Stimulated activated CD4-positive, alpha-beta T cell treated with anti-CD3 and anti-CD28 coated beads, Interleukin-4, amount 100 ng/mL, for 4 hours (primary cell): Measurements from ENCODE around the gene MAL.

Experiments used
- DNase-seq, 2 experiments: peaks; one replicate each; pipeline ENCODE4 v3.0.0-alpha.2; 2020

The MAL gene

GRCh38 chr2:95025406-95026319 lies at the start of gene MAL:
MAL (plus strand) TSS chr2:95025708; CDS start chr2:95025793, 85 bp downstream.
- DNase-seq: peak; percentile 59 to 62

DNA sequence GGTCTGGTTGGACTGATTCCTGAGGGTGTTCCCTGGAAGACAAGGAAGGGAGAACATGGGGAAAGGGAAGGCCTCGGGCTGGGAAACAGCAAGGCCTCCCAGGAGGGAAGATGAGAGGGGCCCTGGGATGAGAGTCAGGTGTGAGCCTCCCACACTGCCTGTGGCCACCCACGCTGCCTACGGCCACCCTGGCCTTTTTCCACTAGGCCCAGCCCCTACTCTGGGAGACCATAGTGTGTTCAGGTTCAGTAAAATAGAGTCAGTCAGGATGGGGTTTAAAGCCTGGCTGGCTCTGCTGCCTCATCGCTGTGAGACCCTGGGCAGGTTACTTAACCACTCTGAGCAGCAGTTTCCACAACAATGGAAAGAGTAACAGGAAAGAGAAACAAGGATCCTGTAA lies 47.7 kb upstream of the MAL start:
- DNase-seq: no peak

- no peak for DNase-seq
Measured at GRCh38 chr2:94978917-94979316, 46.6 kb upstream of the MAL start.

GRCh38 chr2:94979406-94980375 lies 45.8 kb upstream of the MAL start:
- no peak for DNase-seq

DNA sequence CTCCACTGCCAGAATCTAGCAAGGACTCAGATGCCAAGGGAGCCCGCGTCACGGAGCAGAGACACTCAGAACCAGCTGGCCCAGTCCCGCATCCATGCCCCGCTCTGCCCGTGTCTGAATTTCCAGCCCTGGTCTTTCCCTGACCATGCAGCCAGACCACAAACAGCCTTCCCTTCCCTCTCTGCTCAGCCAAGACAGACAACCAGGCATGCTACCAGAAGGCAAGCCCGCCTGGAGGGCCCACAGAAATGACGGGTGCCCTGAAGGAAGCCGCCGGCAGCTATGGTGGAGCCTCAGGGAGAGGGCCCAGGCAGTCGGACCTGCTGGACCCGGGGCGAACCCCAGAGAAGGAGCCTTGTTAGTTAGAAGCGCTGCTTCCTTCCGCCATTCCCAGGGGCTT lies 45.1 kb upstream of the MAL start:
- DNase-seq: no peak

- no peak for DNase-seq
Measured at GRCh38 chr2:94982156-94982555, 43.4 kb upstream of the MAL start.

DNA sequence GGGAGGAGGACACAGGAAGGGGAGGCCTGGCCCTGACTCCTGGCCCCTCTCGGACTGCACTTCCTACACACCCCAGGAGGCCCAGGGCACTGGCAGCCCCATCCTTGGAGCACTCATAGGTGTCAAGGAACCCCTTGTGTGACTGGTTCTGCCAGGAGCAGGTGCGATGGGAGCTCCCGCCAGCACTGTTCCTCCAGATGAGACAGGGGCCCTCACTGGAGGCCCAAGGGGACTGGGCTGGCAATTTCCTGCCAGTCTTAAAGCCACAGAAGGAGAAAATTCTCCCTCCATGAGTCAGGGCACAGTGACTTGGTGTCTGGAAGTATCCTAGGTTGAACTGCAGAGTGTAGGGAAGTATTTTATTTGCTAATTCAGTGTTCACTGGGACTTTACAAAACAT lies 42.8 kb upstream of the MAL start:
- no peak for DNase-seq

DNA sequence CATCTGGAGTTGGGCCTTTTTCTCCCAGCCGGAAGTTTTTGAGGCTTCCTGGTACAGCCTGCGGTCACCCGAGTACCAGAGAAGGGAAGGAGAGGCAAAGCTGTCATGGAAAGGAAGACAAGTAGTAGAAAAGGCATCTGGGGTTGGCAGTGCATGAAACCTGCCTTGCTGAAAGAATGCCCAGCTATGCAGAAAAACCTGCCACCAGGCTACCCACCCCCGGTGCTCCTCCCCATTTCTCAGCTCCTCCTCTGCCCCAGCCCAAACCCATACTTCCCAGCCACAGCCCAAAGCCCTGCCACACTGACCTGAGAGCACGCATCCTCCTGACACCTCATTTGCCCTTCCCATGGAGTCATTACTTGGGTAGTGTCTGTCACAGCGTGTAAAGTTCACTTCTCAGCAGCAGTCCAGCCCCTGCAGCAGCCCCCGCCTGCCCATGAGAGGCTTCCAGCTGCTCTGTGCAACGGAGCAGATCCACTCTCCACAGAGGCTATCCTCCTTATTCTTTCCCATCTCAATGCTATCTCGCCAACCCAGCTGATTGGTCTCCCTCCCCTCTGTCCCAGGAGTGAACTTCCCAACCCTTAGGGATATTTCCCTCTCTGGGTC lies 40.4 kb upstream of the MAL start:
- no peak for DNase-seq

GRCh38 chr2:94985636-94986035 lies 39.9 kb upstream of the MAL start:
- DNase-seq: no peak

GRCh38 chr2:94986392-94986963 lies 39.0 kb upstream of the MAL start:
- peak; percentile 16 to 35 for DNase-seq

DNA sequence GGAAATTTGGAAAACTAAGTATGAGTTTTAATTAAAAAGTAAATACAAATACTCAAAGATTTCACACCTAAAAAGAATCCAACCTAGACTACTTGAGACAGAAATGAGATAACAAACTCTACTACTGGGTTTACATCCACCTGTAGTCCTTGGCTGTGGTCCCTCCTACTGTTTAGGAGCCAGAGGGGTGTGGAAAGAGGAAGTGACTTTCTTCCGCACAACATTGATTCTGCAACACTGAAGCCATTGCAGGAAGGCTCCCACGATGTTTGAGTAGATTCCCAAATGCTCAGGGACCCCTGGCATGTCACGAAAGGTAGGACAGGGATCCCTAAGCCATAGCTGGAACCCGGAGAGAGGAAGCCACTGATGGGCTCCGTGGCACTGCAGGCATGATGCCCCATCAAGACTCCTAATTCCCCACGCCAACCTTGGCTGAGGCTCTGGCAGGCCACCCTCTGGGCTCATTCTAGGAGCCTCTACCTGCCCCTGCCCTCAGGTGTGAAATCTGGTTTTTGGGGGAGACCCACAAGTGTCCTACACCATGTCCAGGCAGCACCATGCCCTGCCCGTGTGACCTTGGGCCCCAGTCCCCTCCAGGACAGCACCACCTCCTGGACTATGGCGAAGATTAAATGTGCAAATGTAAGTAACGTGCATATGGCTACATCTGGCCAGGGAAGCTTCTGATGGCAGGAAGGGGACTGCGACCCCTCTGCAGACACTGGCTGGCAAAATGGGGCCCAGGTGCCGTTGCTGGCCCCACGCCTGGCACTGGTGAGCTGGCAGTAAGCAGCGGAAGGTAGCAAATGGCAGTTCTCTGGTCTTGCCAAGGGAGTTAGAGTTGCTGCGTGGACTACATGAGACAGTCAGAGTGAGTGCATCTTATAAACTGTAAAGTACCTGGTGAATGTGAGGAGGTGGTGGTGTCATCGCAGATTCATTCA lies 38.2 kb upstream of the MAL start:
- DNase-seq: no peak

DNA sequence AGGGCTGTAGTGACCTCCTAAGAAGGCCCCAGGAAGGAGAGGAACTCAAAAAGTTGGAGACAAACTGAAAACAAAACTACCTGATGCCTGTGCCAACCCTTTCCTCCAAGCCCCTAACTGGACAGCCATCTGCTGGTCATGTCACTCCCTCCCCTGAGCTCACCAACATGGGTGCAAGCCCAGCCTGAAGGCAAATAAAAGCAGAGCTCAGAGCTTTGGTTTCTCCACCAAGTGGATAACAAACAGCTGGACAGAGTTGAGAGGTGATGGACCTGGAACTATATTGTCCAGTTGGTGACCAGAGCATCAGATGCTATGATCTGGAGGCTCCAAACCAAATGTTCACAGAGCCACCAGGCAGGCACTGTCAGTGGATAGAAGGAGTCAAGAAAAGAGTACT lies 34.6 kb upstream of the MAL start:
- no peak for DNase-seq

GRCh38 chr2:94992360-94992759 lies 33.1 kb upstream of the MAL start:
- DNase-seq: no peak

DNA sequence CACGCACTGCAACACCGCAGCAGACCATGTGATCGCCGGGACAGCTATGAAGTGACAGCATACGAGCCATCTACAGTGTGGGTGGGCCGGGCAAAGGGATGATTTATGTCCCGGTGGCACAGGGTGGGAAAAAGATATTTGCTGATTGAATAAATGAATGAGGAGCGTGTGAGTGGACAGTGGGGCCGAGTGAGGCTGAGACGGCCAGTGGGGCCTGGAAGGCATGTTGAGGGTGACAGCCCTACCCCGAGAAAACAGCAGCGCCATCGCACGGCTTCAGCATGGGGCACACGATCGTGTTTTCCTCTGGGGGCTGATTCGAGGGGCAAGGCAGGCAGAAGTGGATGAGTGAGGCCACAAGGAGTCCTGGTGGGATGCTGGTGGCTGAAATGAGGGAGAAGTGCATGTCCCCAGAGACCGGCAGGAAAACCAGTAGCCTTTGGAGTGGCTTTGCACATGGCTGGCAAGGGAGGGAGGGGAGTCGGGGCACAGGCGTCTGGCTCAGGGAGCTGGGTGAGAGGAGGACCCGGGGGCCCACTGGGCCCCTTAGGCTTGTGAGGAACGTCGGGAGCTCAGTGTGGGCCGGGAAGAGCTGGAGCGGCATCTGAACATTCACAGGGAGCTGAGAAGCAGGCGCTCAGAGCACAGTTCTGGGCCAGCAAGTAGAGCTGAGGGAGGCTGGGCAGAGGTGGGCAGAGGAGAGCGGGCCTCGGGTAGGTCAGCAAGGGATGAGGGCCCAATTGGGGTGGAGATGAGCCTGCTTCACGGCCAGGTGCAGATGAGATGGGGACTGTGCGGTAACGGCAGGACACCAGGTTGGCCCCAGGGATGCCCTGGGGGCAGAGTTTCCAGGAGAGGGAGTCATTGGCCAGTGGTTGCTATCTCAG lies 32.1 kb upstream of the MAL start:
- DNase-seq: no peak

GRCh38 chr2:94994063-94994913 lies 31.2 kb upstream of the MAL start:
- DNase-seq: no peak

GRCh38 chr2:94994914-94995552 lies 30.5 kb upstream of the MAL start:
- DNase-seq: no peak

- no peak for DNase-seq
Measured at GRCh38 chr2:94995553-94996304, 29.8 kb upstream of the MAL start.
